GM18498 (cell line): Measurements from ENCODE around the gene CILP.
"Not testable (repeated sequence)": the region's sequence is repeated elsewhere in the genome, so short reads cannot be mapped to it uniquely, and the experiment has no call there.

Experiments used
- ATAC-seq: cut with Tn5 transposase; IDR thresholded peaks from one replicate; pipeline ENCODE4 v1.9.1; 2021; ENCODE audit warnings: mild to moderate bottlenecking, moderate library complexity; ENCODE audit not compliant: unreplicated experiment

CILP gene, protein sequence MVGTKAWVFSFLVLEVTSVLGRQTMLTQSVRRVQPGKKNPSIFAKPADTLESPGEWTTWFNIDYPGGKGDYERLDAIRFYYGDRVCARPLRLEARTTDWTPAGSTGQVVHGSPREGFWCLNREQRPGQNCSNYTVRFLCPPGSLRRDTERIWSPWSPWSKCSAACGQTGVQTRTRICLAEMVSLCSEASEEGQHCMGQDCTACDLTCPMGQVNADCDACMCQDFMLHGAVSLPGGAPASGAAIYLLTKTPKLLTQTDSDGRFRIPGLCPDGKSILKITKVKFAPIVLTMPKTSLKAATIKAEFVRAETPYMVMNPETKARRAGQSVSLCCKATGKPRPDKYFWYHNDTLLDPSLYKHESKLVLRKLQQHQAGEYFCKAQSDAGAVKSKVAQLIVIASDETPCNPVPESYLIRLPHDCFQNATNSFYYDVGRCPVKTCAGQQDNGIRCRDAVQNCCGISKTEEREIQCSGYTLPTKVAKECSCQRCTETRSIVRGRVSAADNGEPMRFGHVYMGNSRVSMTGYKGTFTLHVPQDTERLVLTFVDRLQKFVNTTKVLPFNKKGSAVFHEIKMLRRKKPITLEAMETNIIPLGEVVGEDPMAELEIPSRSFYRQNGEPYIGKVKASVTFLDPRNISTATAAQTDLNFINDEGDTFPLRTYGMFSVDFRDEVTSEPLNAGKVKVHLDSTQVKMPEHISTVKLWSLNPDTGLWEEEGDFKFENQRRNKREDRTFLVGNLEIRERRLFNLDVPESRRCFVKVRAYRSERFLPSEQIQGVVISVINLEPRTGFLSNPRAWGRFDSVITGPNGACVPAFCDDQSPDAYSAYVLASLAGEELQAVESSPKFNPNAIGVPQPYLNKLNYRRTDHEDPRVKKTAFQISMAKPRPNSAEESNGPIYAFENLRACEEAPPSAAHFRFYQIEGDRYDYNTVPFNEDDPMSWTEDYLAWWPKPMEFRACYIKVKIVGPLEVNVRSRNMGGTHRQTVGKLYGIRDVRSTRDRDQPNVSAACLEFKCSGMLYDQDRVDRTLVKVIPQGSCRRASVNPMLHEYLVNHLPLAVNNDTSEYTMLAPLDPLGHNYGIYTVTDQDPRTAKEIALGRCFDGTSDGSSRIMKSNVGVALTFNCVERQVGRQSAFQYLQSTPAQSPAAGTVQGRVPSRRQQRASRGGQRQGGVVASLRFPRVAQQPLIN

DNA sequence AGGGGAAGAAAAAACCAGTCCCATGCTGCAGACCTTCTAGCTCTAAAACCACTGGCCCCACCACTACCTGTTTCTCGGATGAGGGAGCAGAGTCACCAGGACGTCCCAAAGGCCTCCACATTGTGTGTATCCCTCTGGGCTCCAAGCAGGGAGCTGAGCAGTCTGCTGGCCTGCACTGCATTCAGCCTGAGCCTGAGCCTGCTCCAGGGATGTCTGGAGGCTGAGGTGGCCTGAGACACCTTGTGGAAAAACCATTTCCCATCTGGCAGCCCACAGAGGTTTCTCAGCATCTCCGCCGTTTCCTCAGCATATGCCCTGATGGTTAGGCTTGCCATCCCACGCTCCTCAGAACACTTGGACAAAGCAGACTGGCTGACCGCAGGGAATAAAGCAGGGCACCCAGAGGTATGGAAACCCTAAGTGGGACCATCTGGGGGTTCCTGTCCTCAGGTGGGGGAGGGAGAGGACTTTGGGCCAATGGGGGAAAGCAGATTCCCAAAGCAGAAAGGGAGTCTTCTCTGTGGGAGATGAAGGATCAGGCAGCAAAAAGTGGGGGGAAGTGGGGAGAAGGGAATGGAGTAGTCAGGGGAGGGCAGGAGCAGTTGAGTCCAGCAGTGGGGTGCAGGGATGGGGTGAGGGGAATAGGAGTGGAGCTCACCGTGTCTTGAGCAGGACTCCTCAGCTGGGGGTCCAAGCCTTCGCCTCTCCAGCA is at the start of gene CILP:
Gene CILP (minus strand): TSS at position 704 of the 712 bp plus-strand sequence. CDS start 1,718 bp downstream, outside the sequence.
- ATAC-seq, result no peak

DNA sequence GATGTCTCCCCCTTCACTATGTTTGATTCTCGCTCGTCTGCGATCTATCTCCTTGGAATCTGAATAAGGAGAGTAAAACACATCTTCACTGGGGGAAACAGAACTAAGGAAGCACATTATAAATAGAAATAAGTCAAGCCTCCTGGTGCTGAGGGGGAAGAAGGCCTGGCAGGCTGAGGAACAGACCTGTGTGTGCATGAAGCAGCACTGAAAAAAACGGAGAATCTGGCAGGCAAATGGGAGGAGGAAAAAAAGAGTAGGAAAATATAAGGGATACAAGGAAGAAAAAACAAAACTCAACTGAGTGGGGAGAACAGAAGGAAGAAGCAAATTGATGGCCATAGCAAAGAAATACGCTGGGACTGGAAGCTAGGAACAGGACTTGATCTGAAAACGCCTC is 49.7 kb upstream of the CILP start:
- ATAC-seq, result no peak

DNA sequence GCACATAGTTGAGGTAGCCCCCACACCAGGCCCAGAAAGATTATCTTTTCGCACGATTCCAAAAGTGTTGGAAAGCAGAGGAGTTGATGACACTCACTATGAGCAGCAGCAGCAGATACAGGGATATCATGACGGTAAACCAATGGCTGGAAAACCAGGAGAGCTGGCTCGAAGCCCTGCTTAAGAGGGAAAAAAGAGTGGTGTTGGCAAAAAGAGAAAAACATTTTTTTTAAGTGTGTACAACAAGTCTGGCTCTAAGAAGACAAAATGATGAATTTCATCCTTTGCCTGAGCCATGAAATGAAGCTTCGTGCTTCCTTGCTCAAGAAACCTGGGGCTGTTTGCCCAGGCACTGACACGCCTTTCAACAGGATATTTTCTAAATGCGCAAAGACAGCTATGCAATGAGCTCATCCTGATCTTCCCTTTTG is 48.1 kb upstream of the CILP start:
- ATAC-seq, result no peak

DNA sequence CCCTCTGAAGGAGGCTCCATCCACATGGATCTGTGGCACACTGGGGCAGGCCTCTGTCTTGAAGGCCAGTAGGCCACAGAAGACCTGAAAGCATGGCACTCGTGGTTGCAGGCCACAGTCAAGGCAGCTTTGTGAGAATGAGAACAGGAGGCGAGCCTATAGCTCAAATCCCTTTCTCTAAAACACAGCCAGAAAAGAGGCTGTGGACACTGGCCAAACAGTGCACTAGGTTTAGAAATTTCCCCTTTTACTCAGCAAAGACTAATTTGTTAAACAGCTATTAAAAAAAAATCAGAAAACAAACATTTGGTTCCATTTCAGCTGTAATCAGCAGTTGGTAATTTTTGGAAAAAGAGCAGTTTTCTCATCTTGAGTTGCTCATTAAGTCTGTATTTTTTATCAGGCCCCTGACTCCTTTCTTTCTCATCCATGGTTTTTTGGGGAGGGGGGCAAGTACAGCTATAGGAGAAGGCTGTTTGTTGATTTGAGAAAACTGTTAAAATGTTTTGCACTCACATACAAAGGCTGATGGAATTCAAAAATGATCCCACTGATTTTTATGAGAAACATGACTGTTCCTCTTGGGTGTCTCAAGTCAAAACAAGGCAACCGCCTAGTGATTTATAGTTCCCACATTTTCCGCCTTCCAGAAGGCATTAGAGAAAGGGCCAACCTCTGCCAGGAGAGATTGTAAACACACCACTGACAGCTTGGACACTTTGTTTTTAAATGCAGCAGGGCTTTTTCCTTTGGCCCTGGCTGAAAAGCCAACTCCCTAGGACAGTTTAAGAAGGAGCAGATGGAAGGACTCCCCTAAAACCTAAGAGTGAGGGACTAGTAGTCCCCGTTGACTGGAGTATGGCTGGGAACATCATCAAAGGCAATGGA is 47.3 kb upstream of the CILP start:
- no peak for ATAC-seq

DNA sequence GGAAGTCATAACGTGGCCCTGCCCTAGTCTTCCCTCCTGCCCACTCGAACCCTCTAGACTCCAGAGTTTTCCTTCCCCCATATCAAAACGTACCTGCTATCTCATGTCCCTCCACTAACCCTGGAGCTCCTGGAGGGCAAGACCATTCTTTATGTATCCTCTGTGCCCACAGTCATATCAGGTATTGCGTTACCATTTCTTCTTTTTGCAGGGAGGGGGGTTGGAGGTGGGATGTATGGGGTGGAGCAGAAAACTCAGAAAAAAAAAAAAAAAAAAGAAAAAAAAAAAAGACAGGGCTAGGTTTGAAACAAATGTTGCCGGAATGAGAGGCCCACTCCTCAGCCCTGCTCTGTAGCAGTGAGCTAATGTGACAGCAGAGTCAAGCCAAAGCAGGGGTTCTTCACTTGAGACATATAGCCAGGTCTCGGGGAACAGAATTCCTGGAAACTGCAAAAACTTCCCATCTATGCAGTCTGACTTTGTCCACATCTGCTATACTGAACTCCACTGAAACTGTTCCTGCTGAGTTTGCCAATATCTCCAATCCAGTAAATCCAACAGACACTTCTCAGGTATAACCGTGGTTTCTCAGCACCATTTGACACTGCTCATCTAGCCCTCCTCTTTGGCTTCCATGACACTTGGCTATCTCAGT is 44.3 kb upstream of the CILP start:
- no peak for ATAC-seq

DNA sequence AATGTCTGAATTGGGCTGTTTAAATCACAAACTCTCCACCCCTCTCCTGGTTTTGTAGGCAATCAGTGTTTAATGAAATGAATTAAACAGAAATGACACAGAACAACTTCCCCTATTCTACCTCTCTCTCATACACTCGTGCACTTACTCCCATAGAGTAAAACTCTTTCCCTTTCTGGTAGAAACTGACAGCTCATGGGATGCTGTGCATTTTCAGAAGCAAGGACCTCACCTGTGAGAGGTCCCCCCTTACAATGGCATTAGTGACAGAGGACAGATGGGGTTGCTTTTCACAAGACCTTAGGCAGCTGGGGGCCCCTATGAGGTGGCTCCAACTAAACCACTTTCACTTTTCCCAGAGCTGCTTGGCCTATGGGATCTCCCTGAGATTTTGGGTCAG is 43.5 kb upstream of the CILP start:
- ATAC-seq, result no peak

DNA sequence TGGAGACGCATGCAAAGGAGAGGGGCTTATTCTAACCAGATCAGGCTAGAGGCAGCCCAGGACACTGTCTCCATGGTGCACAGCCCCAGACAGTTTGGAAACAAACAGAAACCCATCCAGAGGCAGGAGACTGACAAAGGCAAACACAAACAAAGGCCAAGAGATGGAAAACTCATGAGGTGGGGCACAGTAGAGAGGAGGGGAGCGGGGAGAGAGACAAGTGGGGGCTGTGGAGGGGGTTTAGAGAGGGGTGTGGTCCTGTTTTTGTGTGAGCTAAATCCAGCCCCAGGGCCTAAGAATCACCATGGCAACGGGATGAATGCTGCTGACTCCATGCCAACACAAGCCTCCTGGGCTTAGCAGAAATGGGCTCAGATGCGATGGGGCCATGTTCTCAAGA is 43.1 kb upstream of the CILP start:
- no peak for ATAC-seq

DNA sequence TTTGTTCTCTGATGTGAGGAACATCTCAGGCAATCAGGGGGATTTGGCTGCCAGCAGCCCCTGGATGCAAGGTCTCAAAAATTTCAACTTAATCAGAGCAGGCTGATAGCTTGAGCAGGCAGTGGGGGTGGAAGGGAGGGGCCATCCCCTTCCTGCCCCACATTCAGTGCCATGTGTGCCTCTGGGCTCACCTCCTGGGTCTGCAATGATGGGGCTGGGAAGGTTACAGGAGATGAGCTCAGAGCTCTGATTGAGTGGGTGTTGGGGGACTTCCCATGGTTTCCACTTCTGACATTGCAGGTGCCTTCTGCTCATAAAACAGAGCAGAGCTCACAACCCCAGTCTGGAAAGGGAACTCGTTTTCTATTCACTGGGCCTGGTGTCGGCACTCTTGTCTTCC is 38.4 kb upstream of the CILP start:
- peak; percentile 67 for ATAC-seq

DNA sequence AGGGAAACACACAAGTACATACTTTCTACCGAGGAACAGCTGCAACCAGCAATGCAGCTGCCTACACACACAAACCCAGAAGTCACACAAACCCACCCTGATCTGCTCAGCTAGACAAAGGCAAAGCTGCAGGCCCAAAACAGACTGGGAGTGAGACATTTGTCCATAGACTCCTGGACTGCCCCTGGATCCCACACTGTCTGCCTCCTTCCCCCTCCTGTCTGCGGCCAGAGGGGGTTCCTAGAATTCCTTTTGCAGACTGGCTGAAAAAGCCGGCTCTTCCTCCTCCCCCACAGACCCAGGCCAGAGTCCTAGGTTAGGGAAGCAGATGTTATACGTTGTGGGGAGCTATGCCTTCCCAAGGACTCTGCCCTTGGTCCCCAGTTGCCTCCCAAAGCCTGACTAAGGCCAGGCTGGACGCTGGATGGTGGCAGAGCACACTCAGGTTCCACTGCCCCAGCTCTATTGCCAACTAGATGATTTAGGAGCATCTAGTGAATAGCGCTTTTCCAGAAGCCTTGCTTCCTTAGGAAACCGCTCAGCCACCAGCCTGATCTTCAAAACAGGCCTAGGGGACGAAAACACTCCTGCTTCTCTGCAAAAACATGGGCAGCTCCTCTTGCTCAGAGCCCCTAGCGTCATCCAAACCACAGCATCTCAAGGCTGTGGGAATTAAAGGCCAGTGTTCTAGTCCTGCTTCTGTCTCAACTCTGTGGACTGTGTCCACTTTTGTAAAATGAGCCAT is 37.4 kb upstream of the CILP start:
- ATAC-seq, result no peak

DNA sequence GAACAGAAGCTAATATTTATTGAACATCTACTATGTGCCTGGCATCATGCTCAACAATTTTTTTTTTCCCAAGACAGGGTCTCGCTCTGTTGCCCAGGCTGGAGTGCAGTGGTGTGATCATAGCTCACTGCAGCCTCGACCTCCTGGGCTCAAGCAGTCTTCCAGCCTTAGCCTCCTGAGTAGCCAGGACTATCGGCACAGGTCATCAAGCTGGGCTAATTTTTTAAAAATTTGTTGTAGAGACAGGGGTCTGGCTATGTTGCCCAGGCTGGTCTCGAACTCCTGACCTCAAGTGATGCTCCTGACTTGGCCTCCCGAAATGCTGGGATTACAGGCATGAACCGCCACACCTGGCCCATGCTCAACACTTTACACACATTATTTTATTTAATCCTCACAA is 35.7 kb upstream of the CILP start:
- ATAC-seq, result no peak

DNA sequence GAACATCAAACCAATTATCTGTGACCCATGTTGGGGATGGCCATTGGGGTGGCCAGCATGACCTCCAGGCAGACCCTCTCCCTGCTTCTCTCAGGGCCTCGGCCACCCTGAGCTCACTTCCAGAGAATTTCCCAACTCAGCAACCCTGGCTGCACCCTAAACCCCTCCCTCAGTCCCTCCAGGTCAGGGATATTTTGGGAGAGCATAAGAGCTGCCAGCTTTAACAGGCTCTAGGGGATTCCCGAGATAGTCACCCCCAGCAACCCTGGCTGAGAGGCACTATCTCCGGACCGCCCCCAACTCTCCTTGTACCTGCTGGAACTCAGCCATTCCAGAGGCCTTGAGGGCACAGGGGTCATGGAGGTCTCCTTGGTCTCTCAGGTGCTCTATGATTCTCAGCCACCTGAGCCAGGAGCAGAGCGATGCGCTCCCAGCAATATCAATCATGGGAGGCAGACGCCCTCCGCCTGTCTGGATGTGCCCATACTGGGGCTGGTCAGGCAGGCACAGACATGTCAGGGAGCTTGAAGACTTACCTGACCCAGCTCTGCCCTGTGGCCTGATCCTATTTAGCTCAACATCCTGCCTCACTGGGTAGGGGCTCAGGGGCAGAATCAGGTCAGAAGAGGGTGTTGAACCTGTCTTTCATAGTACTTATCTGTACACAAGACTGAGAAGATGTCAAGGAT is 34.9 kb upstream of the CILP start:
- ATAC-seq, result no peak

DNA sequence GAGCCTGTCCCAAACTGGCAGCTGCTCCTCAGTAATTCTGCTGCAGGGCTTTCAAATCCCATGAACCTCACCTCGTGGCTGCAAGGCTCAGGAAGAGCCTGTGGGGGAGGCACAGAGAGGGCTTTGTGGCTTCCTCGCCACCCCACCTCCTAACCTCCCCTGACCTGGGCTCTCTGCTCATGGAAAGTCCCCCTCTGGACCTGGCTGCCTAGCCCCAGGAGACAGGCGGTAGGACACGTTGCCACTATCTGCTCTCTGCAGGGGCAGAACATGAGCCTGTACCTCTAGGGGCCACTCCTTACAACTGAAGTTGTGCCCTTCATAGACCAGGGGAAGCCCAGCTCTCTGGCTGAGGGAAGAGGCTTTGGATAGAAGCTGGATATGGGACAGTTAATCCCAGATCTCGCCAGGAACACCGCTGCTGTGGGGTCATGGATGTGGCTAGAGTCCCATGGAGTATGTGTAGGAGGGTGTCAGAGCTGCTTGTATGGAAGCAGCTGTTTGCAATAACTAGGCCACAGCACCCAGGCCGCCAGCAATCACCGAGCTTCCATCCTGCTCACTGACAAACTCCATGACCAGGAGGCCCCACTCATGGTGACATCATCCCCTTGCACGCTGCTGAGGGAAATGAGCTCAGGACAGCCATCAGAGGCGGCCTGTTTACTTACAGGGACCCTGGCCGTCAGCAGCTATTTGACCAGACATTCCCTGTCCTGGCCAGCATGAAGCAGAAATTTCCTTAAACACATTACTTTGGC is 34.0 kb upstream of the CILP start:
- no peak for ATAC-seq

DNA sequence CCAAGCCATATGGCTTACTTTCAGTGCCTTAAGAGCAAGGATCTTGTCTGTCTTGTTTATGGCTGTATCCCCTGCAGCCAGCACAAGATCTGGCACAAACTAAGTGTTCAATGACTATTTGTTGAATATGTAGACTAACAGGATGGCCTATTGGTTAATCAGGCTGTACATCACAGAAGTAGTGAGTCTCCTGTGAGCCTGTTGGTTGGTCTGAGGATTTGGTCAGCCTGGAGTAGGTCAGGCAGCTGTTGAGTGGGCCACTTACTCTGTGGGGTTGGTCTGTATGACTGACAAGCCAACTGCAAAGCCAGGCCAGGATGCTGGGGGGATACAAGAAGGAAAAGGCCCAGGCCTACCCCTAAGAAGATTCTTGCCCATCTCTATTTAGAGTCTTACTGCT is 33.4 kb upstream of the CILP start:
- ATAC-seq, result no peak

DNA sequence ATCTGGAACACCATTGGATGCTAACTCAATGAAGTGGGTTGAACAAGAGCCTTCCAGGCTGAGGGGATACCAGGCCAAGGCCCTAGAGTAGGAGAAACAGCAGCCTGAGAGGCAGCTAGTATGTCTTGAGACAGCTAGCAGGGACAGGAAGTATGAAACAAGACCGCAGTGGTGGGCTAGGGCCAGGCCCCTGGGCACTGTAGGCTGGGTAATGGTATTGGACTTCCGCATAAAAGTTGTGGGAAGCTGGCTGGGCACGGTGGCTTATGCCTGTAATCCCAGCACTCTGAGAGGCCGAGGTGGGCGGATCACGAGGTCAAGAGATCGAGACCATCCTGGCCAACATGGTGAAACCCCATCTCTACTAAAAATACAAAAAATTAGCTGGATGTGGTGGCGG is 25.2 kb upstream of the CILP start:
- not testable (repeated sequence) for ATAC-seq

DNA sequence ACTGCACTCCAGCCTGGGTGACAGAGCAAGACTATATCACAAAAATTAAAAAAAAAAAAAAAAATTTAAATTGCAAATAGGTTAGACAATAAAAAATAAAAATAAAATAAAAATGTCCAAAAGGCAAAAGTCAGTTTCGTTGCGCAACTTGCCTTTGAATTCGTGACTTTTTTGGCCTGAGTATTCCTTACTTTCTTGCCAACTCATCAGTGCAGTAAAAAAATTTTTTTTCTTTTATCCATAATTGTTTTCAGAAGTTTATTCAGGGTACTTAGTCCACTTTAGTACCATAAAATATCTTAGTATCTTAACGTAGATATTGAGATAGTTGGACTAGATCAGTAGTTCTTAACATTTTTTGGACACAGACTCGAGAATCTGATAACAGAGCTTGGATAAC is 22.4 kb upstream of the CILP start:
- no peak for ATAC-seq

DNA sequence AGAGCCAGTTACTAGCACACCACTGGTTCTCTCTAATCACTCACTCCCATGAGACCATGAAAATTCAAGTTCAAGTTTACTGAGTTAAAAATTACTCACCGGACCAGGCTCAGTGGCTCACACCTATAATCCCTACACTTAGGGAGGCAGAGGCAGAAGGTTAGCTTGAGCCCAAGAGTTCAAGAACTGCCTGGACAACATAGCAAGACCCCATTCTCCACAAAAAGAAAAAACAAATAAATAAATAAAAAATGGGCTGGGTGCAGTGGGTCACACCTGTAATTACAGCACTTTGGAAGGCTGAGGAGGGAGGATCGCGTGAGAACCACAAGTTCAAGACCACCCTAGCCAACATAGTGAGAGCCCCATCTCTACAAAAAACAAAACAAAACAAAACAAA is 21.2 kb upstream of the CILP start:
- ATAC-seq, result no peak

DNA sequence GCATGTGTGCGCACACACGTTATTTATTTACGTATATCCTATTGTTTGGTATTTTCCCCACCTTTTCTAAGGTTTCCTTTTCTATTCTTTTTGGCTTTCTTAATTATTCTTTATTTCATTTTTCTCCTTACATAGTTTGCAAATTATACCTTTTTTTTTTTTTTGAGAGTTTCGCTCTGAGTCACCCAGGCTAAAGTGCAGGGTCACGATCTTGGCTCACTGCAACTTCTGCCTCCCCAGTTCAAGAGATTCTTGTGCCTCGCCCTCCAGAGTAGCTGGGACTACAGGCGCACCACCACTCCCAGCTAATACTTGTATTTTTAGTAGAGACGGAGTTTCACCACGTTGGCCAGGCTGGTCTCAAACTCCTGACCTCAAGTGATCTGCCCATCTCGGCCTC is 20.0 kb upstream of the CILP start:
- ATAC-seq, result no peak
